ENCODE data around the gene SYP.
"Not testable (repeated sequence)": the region's sequence is repeated elsewhere in the genome, so short reads cannot be mapped to it uniquely, and the experiment has no call there.

- TF ChIP-seq, protein P1, sequence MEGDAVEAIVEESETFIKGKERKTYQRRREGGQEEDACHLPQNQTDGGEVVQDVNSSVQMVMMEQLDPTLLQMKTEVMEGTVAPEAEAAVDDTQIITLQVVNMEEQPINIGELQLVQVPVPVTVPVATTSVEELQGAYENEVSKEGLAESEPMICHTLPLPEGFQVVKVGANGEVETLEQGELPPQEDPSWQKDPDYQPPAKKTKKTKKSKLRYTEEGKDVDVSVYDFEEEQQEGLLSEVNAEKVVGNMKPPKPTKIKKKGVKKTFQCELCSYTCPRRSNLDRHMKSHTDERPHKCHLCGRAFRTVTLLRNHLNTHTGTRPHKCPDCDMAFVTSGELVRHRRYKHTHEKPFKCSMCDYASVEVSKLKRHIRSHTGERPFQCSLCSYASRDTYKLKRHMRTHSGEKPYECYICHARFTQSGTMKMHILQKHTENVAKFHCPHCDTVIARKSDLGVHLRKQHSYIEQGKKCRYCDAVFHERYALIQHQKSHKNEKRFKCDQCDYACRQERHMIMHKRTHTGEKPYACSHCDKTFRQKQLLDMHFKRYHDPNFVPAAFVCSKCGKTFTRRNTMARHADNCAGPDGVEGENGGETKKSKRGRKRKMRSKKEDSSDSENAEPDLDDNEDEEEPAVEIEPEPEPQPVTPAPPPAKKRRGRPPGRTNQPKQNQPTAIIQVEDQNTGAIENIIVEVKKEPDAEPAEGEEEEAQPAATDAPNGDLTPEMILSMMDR (IDR thresholded peaks at IDR 0.05), result not testable (repeated sequence)
- TF ChIP-seq EP300 (IDR thresholded peaks at IDR 0.05), result not testable (repeated sequence)
Measured at GRCh38 chrX:49142264-49142663, 57.7 kb downstream of the SYP start.

Data from ovary (tissue), 3 donors.